ENCODE data around the gene CIRBP. TPM values are rescaled to one million over a fixed set of nuclear protein-coding genes. Genes with fewer than 3 reads are reported as not detected.
"Not testable (repeated sequence)": the region's sequence is repeated elsewhere in the genome, so short reads cannot be mapped to it uniquely, and the experiment has no call there.

The CIRBP gene
- total RNA-seq, 1 donor from 2014 or later = 237 TPM

GRCh38 chr19:1292419-1293151 is 23.5 kb downstream of the CIRBP start:
- no peak overlapping the region for H3K4me3 Mint-ChIP-seq
- H3K27me3 Mint-ChIP-seq = peaks cover 13% of the 10 kb centered on the region
- no peak overlapping the region for H3K27ac Mint-ChIP-seq
- intact Hi-C loops (cut with micrococcal nuclease) = no loop called here
- H3K4me1 Mint-ChIP-seq = no peaks in the 10 kb centered on the region
- no peaks in the 10 kb centered on the region for H3K36me3 Mint-ChIP-seq (ENCODE audit: low read depth)
- DNase-seq = no peak
- no peaks in the 10 kb centered on the region for H3K9me3 Mint-ChIP-seq

- Mint-ChIP-seq H3K4me3 (no peak overlapping the region), H3K27me3 (peaks cover 13% of the 10 kb centered on the region), H3K9me3 (no peaks in the 10 kb centered on the region), H3K27ac (no peak overlapping the region), H3K4me1 (no peaks in the 10 kb centered on the region), H3K36me3 (ENCODE audit: low read depth) (no peaks in the 10 kb centered on the region)
- no peak for DNase-seq
- intact Hi-C loops (cut with micrococcal nuclease) = no loop called here
These were observed 24.9 kb downstream of the CIRBP start for GRCh38 chr19:1293782-1294604.

GRCh38 chr19:1294688-1295087 is 25.6 kb downstream of the CIRBP start:
- Mint-ChIP-seq H3K4me3 (no peak overlapping the region), H3K4me1 (no peaks in the 10 kb centered on the region), H3K27ac (no peak overlapping the region), H3K9me3 (no peaks in the 10 kb centered on the region), H3K27me3 (peaks cover 13% of the 10 kb centered on the region), H3K36me3 (ENCODE audit: low read depth) (no peaks in the 10 kb centered on the region)
- no peak for DNase-seq
- intact Hi-C loops (cut with micrococcal nuclease) = no loop called here

- intact Hi-C loops (cut with micrococcal nuclease) = no loop called here
- H3K4me3 Mint-ChIP-seq = no peak overlapping the region
- no peaks in the 10 kb centered on the region for H3K4me1 Mint-ChIP-seq
- H3K36me3 Mint-ChIP-seq (ENCODE audit: low read depth) = no peaks in the 10 kb centered on the region
- DNase-seq = peak; percentile 80
- H3K9me3 Mint-ChIP-seq = no peaks in the 10 kb centered on the region
- H3K27me3 Mint-ChIP-seq = peaks cover 13% of the 10 kb centered on the region
- no peak overlapping the region for H3K27ac Mint-ChIP-seq
These were observed 26.3 kb downstream of the CIRBP start for GRCh38 chr19:1295169-1296012.

- H3K36me3 Mint-ChIP-seq (ENCODE audit: low read depth) = no peaks in the 10 kb centered on the region
- H3K27ac Mint-ChIP-seq = no peak overlapping the region
- H3K4me3 Mint-ChIP-seq = no peak overlapping the region
- no peaks in the 10 kb centered on the region for H3K9me3 Mint-ChIP-seq
- intact Hi-C loops (cut with micrococcal nuclease) = no loop called here
- no peaks in the 10 kb centered on the region for H3K4me1 Mint-ChIP-seq
- DNase-seq = no peak
- H3K27me3 Mint-ChIP-seq = peaks cover 13% of the 10 kb centered on the region
These were observed 26.9 kb downstream of the CIRBP start for GRCh38 chr19:1296078-1296477.

GRCh38 chr19:1296575-1297271 is 27.6 kb downstream of the CIRBP start:
- Mint-ChIP-seq H3K4me3 (no peak overlapping the region), H3K9me3 (no peaks in the 10 kb centered on the region), H3K36me3 (ENCODE audit: low read depth) (no peaks in the 10 kb centered on the region), H3K27ac (no peak overlapping the region), H3K4me1 (no peaks in the 10 kb centered on the region), H3K27me3 (peaks cover 13% of the 10 kb centered on the region)
- intact Hi-C loops (cut with micrococcal nuclease) = no loop called here
- DNase-seq = no peak

- Mint-ChIP-seq H3K27ac (no peak overlapping the region), H3K36me3 (ENCODE audit: low read depth) (no peaks in the 10 kb centered on the region), H3K27me3 (peaks cover 9% of the 10 kb centered on the region), H3K4me1 (no peaks in the 10 kb centered on the region), H3K4me3 (no peak overlapping the region), H3K9me3 (no peaks in the 10 kb centered on the region)
- no peak for DNase-seq
- intact Hi-C loops (cut with micrococcal nuclease) = no loop called here
These were observed 29.1 kb downstream of the CIRBP start for GRCh38 chr19:1298235-1298634.

- no peak for DNase-seq
- H3K9me3 Mint-ChIP-seq = no peaks in the 10 kb centered on the region
- H3K27ac Mint-ChIP-seq = no peak overlapping the region
- no peaks in the 10 kb centered on the region for H3K36me3 Mint-ChIP-seq (ENCODE audit: low read depth)
- H3K4me3 Mint-ChIP-seq = no peak overlapping the region
- intact Hi-C loops (cut with micrococcal nuclease) = no loop called here
- peaks cover 6% of the 10 kb centered on the region for H3K27me3 Mint-ChIP-seq
- no peaks in the 10 kb centered on the region for H3K4me1 Mint-ChIP-seq
These were observed 30.7 kb downstream of the CIRBP start for GRCh38 chr19:1299801-1300200.

GRCh38 chr19:1300744-1301490 is 31.8 kb downstream of the CIRBP start:
- DNase-seq = no peak
- Mint-ChIP-seq H3K4me1 (no peaks in the 10 kb centered on the region), H3K27ac (no peak overlapping the region), H3K27me3 (peaks cover 2% of the 10 kb centered on the region), H3K36me3 (ENCODE audit: low read depth) (no peaks in the 10 kb centered on the region), H3K9me3 (no peaks in the 10 kb centered on the region), H3K4me3 (no peak overlapping the region)
- intact Hi-C loops (cut with micrococcal nuclease) = no loop called here

GRCh38 chr19:1302533-1303239 is 33.6 kb downstream of the CIRBP start:
- no peak for DNase-seq
- intact Hi-C loops (cut with micrococcal nuclease) = no loop called here
- peaks cover 2% of the 10 kb centered on the region for H3K27me3 Mint-ChIP-seq
- H3K9me3 Mint-ChIP-seq = no peaks in the 10 kb centered on the region
- H3K36me3 Mint-ChIP-seq (ENCODE audit: low read depth) = no peaks in the 10 kb centered on the region
- H3K4me3 Mint-ChIP-seq = no peak overlapping the region
- H3K4me1 Mint-ChIP-seq = no peaks in the 10 kb centered on the region
- no peak overlapping the region for H3K27ac Mint-ChIP-seq

GRCh38 chr19:1304197-1304924 is 35.2 kb downstream of the CIRBP start:
- H3K4me1 Mint-ChIP-seq = no peaks in the 10 kb centered on the region
- H3K4me3 Mint-ChIP-seq = no peak overlapping the region
- H3K36me3 Mint-ChIP-seq (ENCODE audit: low read depth) = no peaks in the 10 kb centered on the region
- DNase-seq = no peak
- H3K27ac Mint-ChIP-seq = no peak overlapping the region
- no peaks in the 10 kb centered on the region for H3K9me3 Mint-ChIP-seq
- intact Hi-C loops (cut with micrococcal nuclease) = no loop called here
- no peaks in the 10 kb centered on the region for H3K27me3 Mint-ChIP-seq

- H3K4me3 Mint-ChIP-seq; DNase-seq; H3K9me3 Mint-ChIP-seq; intact Hi-C loops (cut with micrococcal nuclease); H3K27ac Mint-ChIP-seq; H3K36me3 Mint-ChIP-seq (ENCODE audit: low read depth); H3K27me3 Mint-ChIP-seq; H3K4me1 Mint-ChIP-seq: not testable (repeated sequence)
These were observed 36.2 kb downstream of the CIRBP start for GRCh38 chr19:1305354-1305753.

All from activated CD4-positive, alpha-beta T cell treated with anti-CD3 and anti-CD28 coated beads, Interleukin-2, amount 10 ng/mL, durations not matched to agents 24 days and 14 days (primary cell).